ENCODE data around the gene SPATS2L.

- TF ChIP-seq, protein P1, sequence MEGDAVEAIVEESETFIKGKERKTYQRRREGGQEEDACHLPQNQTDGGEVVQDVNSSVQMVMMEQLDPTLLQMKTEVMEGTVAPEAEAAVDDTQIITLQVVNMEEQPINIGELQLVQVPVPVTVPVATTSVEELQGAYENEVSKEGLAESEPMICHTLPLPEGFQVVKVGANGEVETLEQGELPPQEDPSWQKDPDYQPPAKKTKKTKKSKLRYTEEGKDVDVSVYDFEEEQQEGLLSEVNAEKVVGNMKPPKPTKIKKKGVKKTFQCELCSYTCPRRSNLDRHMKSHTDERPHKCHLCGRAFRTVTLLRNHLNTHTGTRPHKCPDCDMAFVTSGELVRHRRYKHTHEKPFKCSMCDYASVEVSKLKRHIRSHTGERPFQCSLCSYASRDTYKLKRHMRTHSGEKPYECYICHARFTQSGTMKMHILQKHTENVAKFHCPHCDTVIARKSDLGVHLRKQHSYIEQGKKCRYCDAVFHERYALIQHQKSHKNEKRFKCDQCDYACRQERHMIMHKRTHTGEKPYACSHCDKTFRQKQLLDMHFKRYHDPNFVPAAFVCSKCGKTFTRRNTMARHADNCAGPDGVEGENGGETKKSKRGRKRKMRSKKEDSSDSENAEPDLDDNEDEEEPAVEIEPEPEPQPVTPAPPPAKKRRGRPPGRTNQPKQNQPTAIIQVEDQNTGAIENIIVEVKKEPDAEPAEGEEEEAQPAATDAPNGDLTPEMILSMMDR (IDR thresholded peaks at IDR 0.05): no peak
- no peak for TF ChIP-seq POLR2A (IDR thresholded peaks at IDR 0.05)
Measured at GRCh38 chr2:200425026-200425821, 118.7 kb downstream of the SPATS2L start.

Measured in lower leg skin (tissue), 3 donors.